GM18858 (cell line): ENCODE data around the gene GIGYF2.

ENCODE experiments used
- ATAC-seq: cut with Tn5 transposase; IDR thresholded peaks from one replicate; pipeline ENCODE4 v1.9.1; 2021; ENCODE audit not compliant: unreplicated experiment

GIGYF2 gene

GRCh38 chr2:232863996-232864395, 166.9 kb downstream of the GIGYF2 start:
- ATAC-seq, result no peak

GRCh38 chr2:232865165-232865564, 168.0 kb downstream of the GIGYF2 start:
- no peak for ATAC-seq

GRCh38 chr2:232866104-232866503, 169.0 kb downstream of the GIGYF2 start:
- ATAC-seq, result no peak

- no peak for ATAC-seq
These were observed 172.2 kb downstream of the GIGYF2 start for GRCh38 chr2:232869138-232870017.

- no peak for ATAC-seq
These were observed 173.1 kb downstream of the GIGYF2 start, which contains the start of gene SNORC for GRCh38 chr2:232870018-232870765. Gene SNORC, plus strand, starts transcription at chr2:232870264. Its CDS starts 78 bp downstream, at chr2:232870342.

GRCh38 chr2:232870766-232871371, 173.7 kb downstream of the GIGYF2 start:
- no peak for ATAC-seq

- ATAC-seq, result no peak
These were observed 174.3 kb downstream of the GIGYF2 start for GRCh38 chr2:232871418-232871834.

- ATAC-seq, result no peak
These were observed 175.0 kb downstream of the GIGYF2 start for GRCh38 chr2:232871835-232872736.

GRCh38 chr2:232872826-232873225, 175.7 kb downstream of the GIGYF2 start:
- no peak for ATAC-seq

GRCh38 chr2:232873292-232873908, 176.3 kb downstream of the GIGYF2 start:
- no peak for ATAC-seq

GRCh38 chr2:232873909-232874641, 176.9 kb downstream of the GIGYF2 start:
- no peak for ATAC-seq

- ATAC-seq, result no peak
These were observed 177.6 kb downstream of the GIGYF2 start for GRCh38 chr2:232874677-232875223.

- no peak for ATAC-seq
These were observed 178.4 kb downstream of the GIGYF2 start for GRCh38 chr2:232875256-232876121.

GRCh38 chr2:232876161-232876977, 179.2 kb downstream of the GIGYF2 start:
- no peak for ATAC-seq

- ATAC-seq, result no peak
These were observed 179.9 kb downstream of the GIGYF2 start for GRCh38 chr2:232876978-232877441.

- no peak for ATAC-seq
These were observed 180.9 kb downstream of the GIGYF2 start for GRCh38 chr2:232877940-232878511.
